ENCODE measurements around the gene APCDD1. TPM values are rescaled to one million over a fixed set of nuclear protein-coding genes. Genes with fewer than 3 reads are reported as not detected.

The APCDD1 gene
- total and polyA plus RNA-seq, 9 donors = 6.3 to 66.2 (median 10.8) TPM

DNA sequence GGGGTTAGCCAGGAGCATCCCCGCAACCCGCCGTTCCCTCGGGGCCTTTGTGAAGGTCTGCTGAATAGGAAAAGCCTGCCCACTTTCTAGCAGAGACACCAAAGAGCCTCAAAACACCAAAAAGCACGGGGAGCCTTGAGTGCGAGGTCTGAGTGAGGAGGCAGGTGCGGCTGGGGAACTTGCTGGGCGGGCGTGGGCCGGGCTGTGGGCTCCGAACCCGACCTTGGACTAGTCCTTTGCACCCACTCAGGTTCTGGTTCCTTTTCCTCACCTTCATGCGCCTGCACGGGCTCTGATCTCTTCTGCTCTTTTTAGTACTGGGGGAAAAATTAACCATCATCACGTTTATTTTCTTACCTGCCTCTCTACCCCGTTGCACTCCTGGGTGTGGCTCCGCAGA, 19.9 kb downstream of the APCDD1 start:
- WGBS (ENCODE audit: insufficient coverage) = 95% methylated on average over 12 of the region's 17 CpGs
- Histone ChIP-seq H3K4me3 (ENCODE audit: low read length) (no peak overlapping the region), H3K27me3 (ENCODE audit: control insufficient read depth, insufficient read depth, low read length) (no peaks in the 10 kb centered on the region), H3K36me3 (ENCODE audit: control insufficient read depth, insufficient read depth, low read length) (no peaks in the 10 kb centered on the region), H3K4me1 (ENCODE audit: control insufficient read depth, insufficient read depth, low read length) (peaks cover 20% of the 10 kb centered on the region), H3K27ac (ENCODE audit: low read length) (no peak overlapping the region), H3K9me3 (replicated peaks; ENCODE audit: control insufficient read depth, low read depth, low read length) (peaks cover 2% of the 10 kb centered on the region)
- no peak for DNase-seq

GRCh38 chr18:10475276-10475653, 20.8 kb downstream of the APCDD1 start:
- Histone ChIP-seq H3K27me3 (ENCODE audit: control insufficient read depth, insufficient read depth, low read length) (no peaks in the 10 kb centered on the region), H3K4me3 (ENCODE audit: low read length) (no peak overlapping the region), H3K36me3 (ENCODE audit: control insufficient read depth, insufficient read depth, low read length) (no peaks in the 10 kb centered on the region), H3K27ac (ENCODE audit: low read length) (no peak overlapping the region), H3K4me1 (ENCODE audit: control insufficient read depth, insufficient read depth, low read length) (peaks cover 20% of the 10 kb centered on the region), H3K9me3 (replicated peaks; ENCODE audit: control insufficient read depth, low read depth, low read length) (peaks cover 2% of the 10 kb centered on the region)
- no CpG with 5 or more reads among the region's 3 CpGs for WGBS (ENCODE audit: insufficient coverage)
- no peak for DNase-seq

DNA sequence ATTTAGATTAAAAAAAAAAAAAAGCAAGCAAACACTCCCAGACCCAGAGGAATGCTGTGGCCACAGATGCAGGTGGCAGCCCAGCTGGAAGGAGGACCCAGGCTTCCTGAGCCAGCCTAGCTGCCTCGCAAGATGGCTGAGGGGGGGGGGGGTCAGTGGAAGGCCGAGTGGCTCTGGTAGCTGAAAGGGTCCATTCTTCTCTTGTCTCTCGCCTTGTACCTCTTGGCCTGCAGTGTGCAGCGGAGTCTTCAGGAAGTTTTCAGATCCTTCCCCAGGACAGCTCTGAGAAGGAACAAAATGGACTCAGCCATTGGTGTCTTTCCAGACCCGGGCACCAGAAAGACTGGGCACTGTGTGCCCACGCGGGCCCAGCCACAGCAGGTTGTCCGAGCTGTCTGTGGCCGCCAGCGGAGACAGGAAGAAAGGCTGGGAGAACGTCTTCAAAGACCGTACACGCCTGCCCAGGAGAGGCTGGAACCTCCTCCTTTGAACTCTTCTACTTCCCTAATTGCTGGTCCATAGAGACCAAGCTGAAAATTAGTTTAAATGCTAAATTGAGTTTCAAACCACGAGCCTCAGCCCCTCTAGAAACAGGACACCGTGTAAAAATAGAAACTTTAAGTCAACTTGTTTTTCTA, 21.3 kb downstream of the APCDD1 start:
- no peak overlapping the region for H3K4me3 ChIP-seq (ENCODE audit: low read length)
- WGBS (ENCODE audit: insufficient coverage) = 63% methylated on average over 10 of the region's 15 CpGs

GRCh38 chr18:10476338-10476791, 21.9 kb downstream of the APCDD1 start:
- Histone ChIP-seq H3K9me3 (replicated peaks; ENCODE audit: control insufficient read depth, low read depth, low read length) (peaks cover 2% of the 10 kb centered on the region), H3K4me3 (ENCODE audit: low read length) (no peak overlapping the region), H3K36me3 (ENCODE audit: control insufficient read depth, insufficient read depth, low read length) (no peaks in the 10 kb centered on the region), H3K4me1 (ENCODE audit: control insufficient read depth, insufficient read depth, low read length) (peaks cover 20% of the 10 kb centered on the region), H3K27me3 (ENCODE audit: control insufficient read depth, insufficient read depth, low read length) (no peaks in the 10 kb centered on the region), H3K27ac (ENCODE audit: low read length) (no peak overlapping the region)
- WGBS (ENCODE audit: insufficient coverage) = 34% methylated on average over 6 of the region's 9 CpGs
- DNase-seq = no peak

More for the DNA sequence above, 21.3 kb downstream of the APCDD1 start:
- no peak overlapping the region for H3K27ac ChIP-seq (ENCODE audit: low read length)
- H3K27me3 ChIP-seq (ENCODE audit: control insufficient read depth, insufficient read depth, low read length) = no peaks in the 10 kb centered on the region
- H3K9me3 ChIP-seq (replicated peaks; ENCODE audit: control insufficient read depth, low read depth, low read length) = peaks cover 2% of the 10 kb centered on the region
- H3K4me1 ChIP-seq (ENCODE audit: control insufficient read depth, insufficient read depth, low read length) = peaks cover 20% of the 10 kb centered on the region
- no peak for DNase-seq
- H3K36me3 ChIP-seq (ENCODE audit: control insufficient read depth, insufficient read depth, low read length) = no peaks in the 10 kb centered on the region

DNA sequence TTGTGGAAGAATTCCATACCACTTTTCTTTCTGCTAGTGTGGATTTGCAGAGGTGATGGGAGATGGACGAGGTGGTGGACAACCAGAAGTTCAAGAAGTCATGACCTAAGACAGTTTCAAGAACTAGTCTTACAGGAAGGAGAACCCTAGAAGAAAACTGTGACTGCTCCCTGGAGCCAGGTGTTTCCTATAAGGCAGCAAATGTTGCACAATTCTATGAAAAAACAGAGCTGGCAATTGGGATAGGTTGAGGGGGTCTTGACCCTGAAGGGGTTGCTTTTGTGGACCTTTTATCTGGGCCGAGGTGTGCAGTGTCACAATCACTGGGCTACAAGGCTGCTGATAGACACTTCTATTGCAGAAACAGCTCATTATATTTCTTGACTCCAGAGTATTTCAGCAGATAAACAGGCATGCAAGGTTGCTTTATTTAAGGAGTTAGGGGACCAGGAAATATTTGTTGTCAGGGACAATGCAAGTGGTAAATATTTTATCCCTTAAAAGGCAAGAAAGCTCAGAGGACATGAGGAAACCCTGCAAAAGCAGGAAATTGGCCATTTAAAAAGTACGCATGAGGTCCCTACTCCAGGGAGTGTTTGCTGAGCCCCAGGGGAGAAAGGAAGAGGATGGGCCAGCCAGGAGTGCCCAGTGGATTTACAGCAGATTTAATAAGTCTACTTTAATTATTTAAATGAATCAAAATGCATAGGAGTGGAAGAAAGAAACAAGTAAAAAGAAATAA, 22.9 kb downstream of the APCDD1 start:
- Histone ChIP-seq H3K27me3 (ENCODE audit: control insufficient read depth, insufficient read depth, low read length) (no peaks in the 10 kb centered on the region), H3K4me3 (ENCODE audit: low read length) (no peak overlapping the region), H3K4me1 (ENCODE audit: control insufficient read depth, insufficient read depth, low read length) (peaks cover 21% of the 10 kb centered on the region), H3K27ac (ENCODE audit: low read length) (no peak overlapping the region), H3K36me3 (ENCODE audit: control insufficient read depth, insufficient read depth, low read length) (no peaks in the 10 kb centered on the region), H3K9me3 (replicated peaks; ENCODE audit: control insufficient read depth, low read depth, low read length) (peaks cover 2% of the 10 kb centered on the region)
- peak; percentile 37 for DNase-seq
- WGBS (ENCODE audit: insufficient coverage) = 86% methylated on average over 1 of the region's 3 CpGs

DNA sequence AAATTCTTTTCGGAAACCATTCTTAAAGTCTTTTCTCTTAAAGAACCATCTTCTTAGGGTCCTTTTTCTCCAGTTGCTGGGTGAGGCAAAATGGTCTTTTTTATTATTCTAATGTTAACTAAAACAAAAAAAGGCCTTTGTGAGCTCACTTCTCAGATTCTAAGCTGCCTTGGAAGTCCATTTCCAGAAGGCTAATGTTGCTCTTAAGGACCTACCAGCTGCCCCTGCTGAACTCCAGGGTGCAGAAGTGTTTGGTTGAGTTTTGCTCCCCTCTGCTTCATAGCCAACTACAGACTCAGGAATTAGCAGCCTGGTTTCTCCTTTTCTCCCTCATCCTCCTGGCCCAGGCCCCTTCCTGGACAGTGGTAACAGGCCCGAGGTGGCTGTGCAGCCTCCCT, 23.4 kb downstream of the APCDD1 start:
- Histone ChIP-seq H3K36me3 (ENCODE audit: control insufficient read depth, insufficient read depth, low read length) (no peaks in the 10 kb centered on the region), H3K27me3 (ENCODE audit: control insufficient read depth, insufficient read depth, low read length) (no peaks in the 10 kb centered on the region), H3K27ac (ENCODE audit: low read length) (no peak overlapping the region), H3K4me1 (ENCODE audit: control insufficient read depth, insufficient read depth, low read length) (peaks cover 23% of the 10 kb centered on the region), H3K9me3 (replicated peaks; ENCODE audit: control insufficient read depth, low read depth, low read length) (peaks cover 2% of the 10 kb centered on the region), H3K4me3 (ENCODE audit: low read length) (no peak overlapping the region)
- no peak for DNase-seq
- no CpG with 5 or more reads among the region's 2 CpGs for WGBS (ENCODE audit: insufficient coverage)

DNA sequence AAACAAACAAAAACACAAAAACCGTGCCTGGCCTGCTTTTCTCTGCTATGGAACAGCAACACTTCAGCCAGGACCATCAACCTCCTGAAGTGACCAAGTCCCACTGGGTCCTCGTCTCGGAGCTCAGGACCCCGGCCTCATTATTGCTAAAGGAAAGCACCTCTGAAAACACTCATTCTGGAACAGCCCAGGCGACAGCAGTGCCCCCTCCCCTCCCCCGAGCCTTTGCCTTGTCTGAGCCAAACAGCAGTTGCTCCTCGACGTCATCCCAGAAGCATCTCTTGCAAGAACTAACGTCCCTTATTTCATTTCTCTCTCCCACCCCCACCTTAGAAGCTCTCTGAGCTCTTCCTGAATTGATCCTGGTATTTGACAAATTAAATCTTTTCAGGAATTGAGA, 27.4 kb downstream of the APCDD1 start:
- 49% methylated on average over 8 of the region's 9 CpGs for WGBS (ENCODE audit: insufficient coverage)
- H3K36me3 ChIP-seq (ENCODE audit: control insufficient read depth, insufficient read depth, low read length) = peaks cover 2% of the 10 kb centered on the region
- DNase-seq = peak; percentile 39
- H3K27me3 ChIP-seq (ENCODE audit: control insufficient read depth, insufficient read depth, low read length) = no peaks in the 10 kb centered on the region
- peaks cover 28% of the 10 kb centered on the region for H3K4me1 ChIP-seq (ENCODE audit: control insufficient read depth, insufficient read depth, low read length)
- H3K27ac ChIP-seq (ENCODE audit: low read length) = no peak overlapping the region
- no peak overlapping the region for H3K4me3 ChIP-seq (ENCODE audit: low read length)
- peaks cover 2% of the 10 kb centered on the region for H3K9me3 ChIP-seq (replicated peaks; ENCODE audit: control insufficient read depth, low read depth, low read length)

GRCh38 chr18:10482363-10482984, 28.0 kb downstream of the APCDD1 start:
- Histone ChIP-seq H3K4me1 (ENCODE audit: control insufficient read depth, insufficient read depth, low read length) (peaks cover 23% of the 10 kb centered on the region), H3K36me3 (ENCODE audit: control insufficient read depth, insufficient read depth, low read length) (peaks cover 2% of the 10 kb centered on the region), H3K4me3 (ENCODE audit: low read length) (no peak overlapping the region), H3K27me3 (ENCODE audit: control insufficient read depth, insufficient read depth, low read length) (no peaks in the 10 kb centered on the region), H3K9me3 (replicated peaks; ENCODE audit: control insufficient read depth, low read depth, low read length) (peaks cover 2% of the 10 kb centered on the region), H3K27ac (ENCODE audit: low read length) (no peak overlapping the region)
- WGBS (ENCODE audit: insufficient coverage) = 92% methylated on average over 9 of the region's 11 CpGs
- no peak for DNase-seq

DNA sequence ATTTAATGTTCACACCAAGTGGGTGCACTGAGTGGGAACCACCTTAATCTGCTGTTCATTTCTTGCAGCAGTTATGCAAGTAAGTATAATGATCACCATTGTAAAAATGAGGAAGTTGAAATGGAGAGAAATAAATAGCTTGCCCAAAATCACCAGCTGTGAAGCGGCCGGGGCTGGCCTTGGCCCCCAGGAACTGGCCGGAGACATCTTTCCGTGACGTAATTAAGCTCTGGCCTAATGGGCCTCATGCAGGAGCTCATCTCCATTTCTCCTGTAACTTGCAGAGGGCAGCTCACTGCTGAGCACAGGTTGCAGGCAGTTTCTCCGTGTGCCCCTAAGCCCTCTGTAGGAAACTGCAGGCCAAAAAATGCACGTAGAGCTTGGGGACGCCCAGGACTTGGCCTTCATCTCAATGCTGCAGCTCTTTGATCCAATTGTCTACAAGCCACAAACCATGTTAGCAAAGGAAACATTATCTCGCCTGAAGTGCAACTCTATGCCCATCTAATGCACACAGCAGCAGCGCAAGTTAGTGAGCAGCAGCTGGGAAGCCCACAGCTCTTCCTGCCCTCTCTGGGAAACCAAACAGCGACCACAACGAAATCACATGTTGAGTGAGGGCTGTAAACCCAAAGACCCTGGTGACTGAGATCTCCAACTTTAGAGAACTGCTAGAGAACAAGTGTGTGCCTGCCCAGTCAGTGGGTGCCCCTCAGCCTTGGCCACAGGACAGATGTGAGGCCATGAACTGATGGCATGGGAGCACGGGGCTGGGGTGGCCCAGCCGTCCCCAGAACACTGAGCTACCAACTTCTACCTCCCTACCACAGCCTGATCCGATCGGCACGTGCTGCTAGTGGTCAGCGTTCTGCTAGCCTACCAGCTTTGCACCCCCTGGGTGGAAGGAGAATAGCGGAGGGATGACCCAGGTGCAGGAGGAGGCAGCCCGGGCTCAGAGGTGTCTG, 28.8 kb downstream of the APCDD1 start:
- Histone ChIP-seq H3K9me3 (replicated peaks; ENCODE audit: control insufficient read depth, low read depth, low read length) (peaks cover 2% of the 10 kb centered on the region), H3K27me3 (ENCODE audit: control insufficient read depth, insufficient read depth, low read length) (no peaks in the 10 kb centered on the region), H3K27ac (ENCODE audit: low read length) (no peak overlapping the region), H3K4me3 (ENCODE audit: low read length) (no peak overlapping the region), H3K4me1 (ENCODE audit: control insufficient read depth, insufficient read depth, low read length) (peaks cover 19% of the 10 kb centered on the region), H3K36me3 (ENCODE audit: control insufficient read depth, insufficient read depth, low read length) (peaks cover 2% of the 10 kb centered on the region)
- peak; percentile 74 for DNase-seq
- 68% methylated on average over 12 of the region's 20 CpGs for WGBS (ENCODE audit: insufficient coverage)
